ENCODE measurements around the gene L3HYPDH.

DNA sequence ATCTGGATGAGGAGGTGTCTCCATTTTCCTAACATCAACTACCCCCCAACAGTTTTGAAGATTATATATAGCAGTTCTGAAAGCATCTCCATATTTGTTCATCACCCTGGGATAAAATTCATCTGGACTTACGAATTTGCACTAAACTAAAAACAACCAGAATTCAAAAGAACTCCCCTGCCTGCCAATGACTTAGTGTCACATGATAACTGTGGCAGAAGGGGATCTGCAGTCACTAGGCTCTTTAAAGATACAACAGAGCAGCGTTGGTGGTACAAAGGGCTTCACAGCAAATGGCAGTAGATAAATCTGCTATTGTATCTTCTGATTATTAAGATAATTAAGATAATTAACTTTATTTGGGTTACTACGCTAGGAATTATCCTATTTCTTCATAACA is 49.1 kb downstream of the L3HYPDH start:
- TF ChIP-seq EP300 (IDR thresholded peaks at IDR 0.05) (no peak), CTCF (IDR thresholded peaks at IDR 0.05) (no peak)
